Endodermal cell (in vitro differentiated cells): ENCODE measurements around the gene PRPS2. TPM values are rescaled to one million over a fixed set of nuclear protein-coding genes. Genes with fewer than 3 reads are reported as not detected.

ENCODE experiments used
- DNase-seq: peaks from one replicate; pipeline ENCODE4 v3.0.0-alpha.2; 2017
- H3K27ac ChIP-seq: 2 replicates; pipeline ENCODE4 v1.5.1; 2013; ENCODE audit warnings: mild to moderate bottlenecking, low read depth, low read length, moderate library complexity
- H3K27me3 ChIP-seq: 2 replicates; pipeline ENCODE4 v1.6.1; 2013; ENCODE audit warnings: mild to moderate bottlenecking, low read length, moderate library complexity; ENCODE audit not compliant: insufficient read depth, control insufficient read depth, poor library complexity, severe bottlenecking
- H3K36me3 ChIP-seq: 2 replicates; pipeline ENCODE4 v1.7.0; 2013; ENCODE audit warnings: mild to moderate bottlenecking, low read length, moderate library complexity; ENCODE audit not compliant: control insufficient read depth, insufficient read depth
- H3K4me1 ChIP-seq: one replicate; pipeline ENCODE4 v1.7.0; 2013; ENCODE audit warnings: low read length; ENCODE audit not compliant: control insufficient read depth, insufficient read depth
- H3K4me3 ChIP-seq: 2 replicates; pipeline ENCODE4 v1.5.1; 2013; ENCODE audit warnings: mild to moderate bottlenecking, low read length, moderate library complexity
- H3K9ac ChIP-seq: 2 replicates; pipeline ENCODE4 v1.6.1; 2013; ENCODE audit warnings: mild to moderate bottlenecking, low read length, moderate library complexity; ENCODE audit not compliant: poor library complexity, severe bottlenecking; ENCODE audit errors: extremely low read depth
- H3K9me3 ChIP-seq: 2 replicates; pipeline ENCODE4 v1.6.1; 2013; ENCODE audit warnings: mild to moderate bottlenecking, low read length, moderate library complexity; ENCODE audit not compliant: control insufficient read depth
- H3K27ac Mint-ChIP-seq: 2 replicates; pipeline ENCODE4 v1.8.0; 2020; ENCODE audit warnings: mixed read lengths
- H3K27me3 Mint-ChIP-seq: 2 replicates; pipeline ENCODE4 v1.8.0; 2021; ENCODE audit warnings: mild to moderate bottlenecking, mixed read lengths; ENCODE audit not compliant: insufficient read depth
- H3K36me3 Mint-ChIP-seq: 2 replicates; pipeline ENCODE4 v1.8.0; 2020; ENCODE audit warnings: low read depth, mixed read lengths
- H3K4me1 Mint-ChIP-seq: 2 replicates; pipeline ENCODE4 v1.8.0; 2020; ENCODE audit warnings: mixed read lengths
- H3K4me3 Mint-ChIP-seq: 2 replicates; pipeline ENCODE4 v1.8.0; 2020; ENCODE audit warnings: mild to moderate bottlenecking, moderate library complexity, mixed read lengths
- H3K9me3 Mint-ChIP-seq: 2 replicates; pipeline ENCODE4 v1.8.0; 2020; ENCODE audit warnings: mild to moderate bottlenecking, mixed read lengths
- whole genome bisulfite sequencing, 2 experiments: methylation state at CpG; one replicate each; pipeline versions ENCODE4 v1.1.5 to v1.1.7; 2013; ENCODE audit warnings: missing lambda C conversion rate in 2 of 2, mixed read lengths in 1 of 2; ENCODE audit not compliant: insufficient coverage in 1 of 2, insufficient read length in 1 of 2; 5-methylcytosine and 5-hydroxymethylcytosine counted together
- total RNA-seq, 2 donors: library from RNA; stranded (reverse); fragmentation: NEBNext Ultra II Directional in 1 of 2; extraction: Animal tissue kit (Norgen Biotek cat#: 25700) in 1 of 2; gene quantifications; 2 replicates in 1 of 2; 3 replicates in 1 of 2; pipeline ENCODE4 v1.2.1, GENCODE V29; 2021
- TF ChIP-seq, protein P1 (sequence below): fragments of 200-600 bp; sonication (generic); conservative IDR thresholded peaks from 2 replicates; pipeline ENCODE4 v1.5.0; 2021; ENCODE audit warnings: antibody characterized with exemption, mild to moderate bottlenecking

PRPS2 gene
- total RNA-seq, 2 donors from 2014 or later: 12.4 to 17.2 TPM

DNA sequence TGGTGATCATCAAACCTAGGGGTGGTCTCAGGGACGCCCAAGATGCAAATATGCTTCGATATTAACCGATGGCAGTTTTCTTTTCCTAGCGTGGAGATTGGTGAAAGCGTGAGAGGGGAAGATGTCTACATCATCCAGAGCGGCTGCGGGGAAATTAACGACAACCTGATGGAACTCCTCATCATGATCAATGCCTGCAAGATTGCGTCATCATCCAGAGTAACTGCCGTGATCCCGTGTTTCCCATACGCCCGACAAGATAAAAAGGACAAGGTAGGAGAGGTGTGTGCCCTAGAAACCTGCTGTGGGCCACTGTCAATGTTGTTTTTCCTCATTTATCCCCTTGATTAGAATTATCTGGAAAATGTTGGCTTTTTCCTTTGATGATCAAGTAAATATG, 7.9 kb downstream of the PRPS2 start:
- Histone ChIP-seq H3K4me1 (no peaks in the 10 kb centered on the region), H3K9ac (no peak overlapping the region), H3K27me3 (no peaks in the 10 kb centered on the region), H3K4me3 (no peak overlapping the region), H3K36me3 (no peaks in the 10 kb centered on the region), H3K27ac (no peak overlapping the region), H3K9me3 (no peaks in the 10 kb centered on the region)
- 93 to 97% methylated on average over 5 to 13 of the region's 13 CpGs for WGBS, 2 experiments
- Mint-ChIP-seq H3K4me3 (no peak overlapping the region), H3K27ac (no peak overlapping the region), H3K36me3 (peaks cover 31% of the 10 kb centered on the region), H3K9me3 (peaks cover 59% of the 10 kb centered on the region), H3K27me3 (peaks cover 4% of the 10 kb centered on the region), H3K4me1 (no peaks in the 10 kb centered on the region)
- DNase-seq: no peak
- TF ChIP-seq, protein P1, sequence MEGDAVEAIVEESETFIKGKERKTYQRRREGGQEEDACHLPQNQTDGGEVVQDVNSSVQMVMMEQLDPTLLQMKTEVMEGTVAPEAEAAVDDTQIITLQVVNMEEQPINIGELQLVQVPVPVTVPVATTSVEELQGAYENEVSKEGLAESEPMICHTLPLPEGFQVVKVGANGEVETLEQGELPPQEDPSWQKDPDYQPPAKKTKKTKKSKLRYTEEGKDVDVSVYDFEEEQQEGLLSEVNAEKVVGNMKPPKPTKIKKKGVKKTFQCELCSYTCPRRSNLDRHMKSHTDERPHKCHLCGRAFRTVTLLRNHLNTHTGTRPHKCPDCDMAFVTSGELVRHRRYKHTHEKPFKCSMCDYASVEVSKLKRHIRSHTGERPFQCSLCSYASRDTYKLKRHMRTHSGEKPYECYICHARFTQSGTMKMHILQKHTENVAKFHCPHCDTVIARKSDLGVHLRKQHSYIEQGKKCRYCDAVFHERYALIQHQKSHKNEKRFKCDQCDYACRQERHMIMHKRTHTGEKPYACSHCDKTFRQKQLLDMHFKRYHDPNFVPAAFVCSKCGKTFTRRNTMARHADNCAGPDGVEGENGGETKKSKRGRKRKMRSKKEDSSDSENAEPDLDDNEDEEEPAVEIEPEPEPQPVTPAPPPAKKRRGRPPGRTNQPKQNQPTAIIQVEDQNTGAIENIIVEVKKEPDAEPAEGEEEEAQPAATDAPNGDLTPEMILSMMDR: no peak

DNA sequence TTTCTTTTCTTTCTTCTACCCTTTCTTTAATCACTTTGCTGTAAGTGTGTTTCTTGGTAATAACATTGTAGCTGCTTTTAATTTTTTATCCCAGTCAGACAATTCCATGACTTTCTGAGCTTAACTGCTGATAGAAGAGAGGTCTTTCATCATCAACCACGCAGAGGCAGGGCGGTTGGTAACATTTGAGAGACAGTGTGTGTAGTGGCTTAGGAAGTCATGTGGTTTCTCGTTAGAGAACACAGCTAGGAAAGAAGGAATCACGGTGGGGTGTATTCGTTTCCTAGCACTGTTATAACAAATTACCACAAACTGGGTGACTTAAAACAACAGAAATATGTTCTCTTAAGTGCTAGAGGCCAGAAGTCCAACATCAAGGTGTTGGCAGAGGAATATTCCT, 11.5 kb downstream of the PRPS2 start:
- no peaks in the 10 kb centered on the region for H3K4me1 ChIP-seq
- Mint-ChIP-seq H3K27me3 (no peaks in the 10 kb centered on the region), H3K36me3 (peaks cover 35% of the 10 kb centered on the region), H3K4me1 (no peaks in the 10 kb centered on the region), H3K27ac (no peak overlapping the region), H3K4me3 (no peak overlapping the region), H3K9me3 (peaks cover 53% of the 10 kb centered on the region)
- no peaks in the 10 kb centered on the region for H3K36me3 ChIP-seq
- H3K27ac ChIP-seq: no peak overlapping the region
- 90% methylated on average over 4 of the region's 5 CpGs; no CpG with 5 or more reads in 1 of the 2 experiments for WGBS, 2 experiments
- TF ChIP-seq, protein P1: no peak
- no peak overlapping the region for H3K4me3 ChIP-seq
- no peaks in the 10 kb centered on the region for H3K9me3 ChIP-seq
- no peak for DNase-seq
- no peaks in the 10 kb centered on the region for H3K27me3 ChIP-seq
- no peak overlapping the region for H3K9ac ChIP-seq

DNA sequence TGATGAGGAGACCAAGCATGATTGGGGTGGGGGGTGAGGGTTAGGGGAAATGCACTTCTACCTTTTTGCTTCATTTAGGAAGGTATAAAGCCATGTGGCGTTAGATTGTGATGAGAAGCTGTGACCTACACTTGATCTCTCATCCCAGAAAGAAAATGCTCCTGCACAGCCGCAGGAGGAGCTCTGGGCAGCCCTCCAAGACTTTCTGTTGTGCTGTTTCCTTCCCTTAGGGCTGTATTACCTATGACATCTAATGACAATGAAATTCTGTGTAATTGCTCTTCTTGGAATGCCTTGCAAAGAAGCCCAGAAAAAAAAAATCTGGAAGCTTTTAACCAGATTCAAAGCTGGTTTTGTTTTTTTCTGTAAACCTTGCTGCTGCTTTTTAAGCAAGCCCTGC, 13.4 kb downstream of the PRPS2 start:
- Histone ChIP-seq H3K27me3 (no peaks in the 10 kb centered on the region), H3K27ac (no peak overlapping the region)

More for the DNA sequence above, 13.4 kb downstream of the PRPS2 start:
- TF ChIP-seq, protein P1: no peak
- no peak for DNase-seq
- Histone ChIP-seq H3K9ac (no peak overlapping the region), H3K9me3 (no peaks in the 10 kb centered on the region), H3K4me3 (no peak overlapping the region), H3K36me3 (no peaks in the 10 kb centered on the region), H3K4me1 (no peaks in the 10 kb centered on the region)
- Mint-ChIP-seq H3K4me3 (no peak overlapping the region), H3K9me3 (peaks cover 54% of the 10 kb centered on the region), H3K36me3 (peaks cover 29% of the 10 kb centered on the region), H3K27me3 (no peaks in the 10 kb centered on the region), H3K4me1 (no peaks in the 10 kb centered on the region), H3K27ac (no peak overlapping the region)
- 82% methylated on average over 1 of the region's 2 CpGs; no CpG with 5 or more reads in 1 of the 2 experiments for whole genome bisulfite sequencing, 2 experiments
